ENCODE measurements around the gene ZNF385A. TPM values are rescaled to one million over a fixed set of nuclear protein-coding genes. Genes with fewer than 3 reads are reported as not detected.

The ZNF385A gene
- total RNA-seq, 1 experiment from 2014 or later, result 5.7 TPM

- Histone ChIP-seq H3K23ac (ENCODE audit: insufficient read length, low read depth, low read length) (no peak overlapping the region), H3K23me2 (ENCODE audit: insufficient read length, low read depth, low read length, poor library complexity, severe bottlenecking) (no peaks in the 10 kb centered on the region), H2BK20ac (ENCODE audit: low read depth, low read length, poor library complexity, severe bottlenecking) (no peak overlapping the region), H2AFZ (ENCODE audit: low read length) (no peak overlapping the region), H3K9ac (ENCODE audit: extremely low read depth, insufficient read length, low read length) (no peak overlapping the region), H3K4me2 (ENCODE audit: insufficient read depth, insufficient read length, low read length) (no peak overlapping the region), H4K91ac (ENCODE audit: insufficient read length, low read depth, low read length) (no peak overlapping the region), H3K27ac (ENCODE audit: insufficient read length, low read depth, low read length) (no peak overlapping the region), H2BK15ac (ENCODE audit: low read depth, low read length) (no peak overlapping the region), H3K14ac (ENCODE audit: insufficient read depth, low read length) (no peak overlapping the region), H3K9me3 (ENCODE audit: control insufficient read depth, low read depth, low read length) (no peaks in the 10 kb centered on the region), H3K79me2 (ENCODE audit: insufficient read depth, low read length) (no peaks in the 10 kb centered on the region; the same call in 1 of the 2 replicates), H3K56ac (ENCODE audit: insufficient read length, low read depth, low read length) (no peak overlapping the region), H4K5ac (ENCODE audit: insufficient read length, low read depth, low read length) (no peak overlapping the region), H3K27me3 (ENCODE audit: insufficient read depth, low read length) (no peaks in the 10 kb centered on the region; the same call in 1 of the 2 replicates), H3T11ph (ENCODE audit: low read length) (no peak overlapping the region), H3K4ac (ENCODE audit: low read depth, low read length) (no peak overlapping the region), H4K20me1 (ENCODE audit: control insufficient read depth, insufficient read depth, insufficient read length) (no peaks in the 10 kb centered on the region), H2AK5ac (ENCODE audit: insufficient read length, low read length) (no peak overlapping the region), H2BK120ac (ENCODE audit: low read depth, low read length, poor library complexity, severe bottlenecking) (no peak overlapping the region), H2BK5ac (ENCODE audit: insufficient read length, low read length) (no peak overlapping the region), H4K8ac (replicated peaks; ENCODE audit: insufficient read length, low read depth, low read length) (no peak overlapping the region), H3K4me1 (ENCODE audit: insufficient read depth, low read length) (no peaks in the 10 kb centered on the region), H2BK12ac (ENCODE audit: insufficient read length, low read depth, low read length) (no peak overlapping the region), H3K79me1 (ENCODE audit: insufficient read depth, low read depth, low read length, poor library complexity, severe bottlenecking) (no peaks in the 10 kb centered on the region), H3K18ac (ENCODE audit: insufficient read length, low read depth, low read length) (no peak overlapping the region)
- Mint-ChIP-seq H3K36me3 (ENCODE audit: insufficient read depth in 1 of 3, low read depth in 3 of 3) (peaks cover 0 to 2% (median 0%) of the 10 kb centered on the region in 3 experiments; a peak in 2 of 7 replicates), H3K4me1 (peaks cover 19 to 24% of the 10 kb centered on the region in 2 experiments), H3K27ac (no peak overlapping the region), H3K9me3 (no peaks in the 10 kb centered on the region), H3K27me3 (ENCODE audit: low read depth) (no peaks in the 10 kb centered on the region), H3K4me3 (no peak overlapping the region)
- no CpG with 5 or more reads among the region's 3 CpGs for WGBS (ENCODE audit: extremely low coverage, insufficient read length, low lambda C conversion rate)
- no peak for DNase-seq
- TF ChIP-seq, protein P1, sequence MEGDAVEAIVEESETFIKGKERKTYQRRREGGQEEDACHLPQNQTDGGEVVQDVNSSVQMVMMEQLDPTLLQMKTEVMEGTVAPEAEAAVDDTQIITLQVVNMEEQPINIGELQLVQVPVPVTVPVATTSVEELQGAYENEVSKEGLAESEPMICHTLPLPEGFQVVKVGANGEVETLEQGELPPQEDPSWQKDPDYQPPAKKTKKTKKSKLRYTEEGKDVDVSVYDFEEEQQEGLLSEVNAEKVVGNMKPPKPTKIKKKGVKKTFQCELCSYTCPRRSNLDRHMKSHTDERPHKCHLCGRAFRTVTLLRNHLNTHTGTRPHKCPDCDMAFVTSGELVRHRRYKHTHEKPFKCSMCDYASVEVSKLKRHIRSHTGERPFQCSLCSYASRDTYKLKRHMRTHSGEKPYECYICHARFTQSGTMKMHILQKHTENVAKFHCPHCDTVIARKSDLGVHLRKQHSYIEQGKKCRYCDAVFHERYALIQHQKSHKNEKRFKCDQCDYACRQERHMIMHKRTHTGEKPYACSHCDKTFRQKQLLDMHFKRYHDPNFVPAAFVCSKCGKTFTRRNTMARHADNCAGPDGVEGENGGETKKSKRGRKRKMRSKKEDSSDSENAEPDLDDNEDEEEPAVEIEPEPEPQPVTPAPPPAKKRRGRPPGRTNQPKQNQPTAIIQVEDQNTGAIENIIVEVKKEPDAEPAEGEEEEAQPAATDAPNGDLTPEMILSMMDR (conservative IDR thresholded peaks at IDR 0.05), result no peak
These were observed 54.1 kb downstream of the ZNF385A start for GRCh38 chr12:54330442-54330841.
